Bronchus fibroblast of lung (primary cell): ENCODE results near the gene PAN2. TPM values are rescaled to one million over a fixed set of nuclear protein-coding genes. Genes with fewer than 3 reads are reported as not detected.

Experiments
- total RNA-seq: library from RNA; depleted of rRNA; stranded (reverse); fragments of >200 nt; gene quantifications from 2 replicates; pipeline ENCODE4 v1.2.3, GENCODE V29; 2015

Gene PAN2
- 14.6 TPM in 2 replicates for total RNA-seq

GRCh38 chr12:56333679-56334489 lies at the start of gene PAN2:
Gene PAN2 (minus strand): TSS chr12:56334000. CDS start chr12:56333094, 906 bp downstream.

GRCh38 chr12:56362130-56363059 lies 28.6 kb upstream of the PAN2 start, which contains the start of gene APOF:
Gene APOF (minus strand): TSS chr12:56362857. CDS start chr12:56362745, 112 bp downstream.

GRCh38 chr12:56359851-56360767 lies 26.3 kb upstream of the PAN2 start, which contains the start of gene STAT2:
Gene STAT2 (minus strand): TSS chr12:56360107. CDS start chr12:56356571, 3,536 bp downstream.

GRCh38 chr12:56338308-56339157 lies 4.7 kb upstream of the PAN2 start, which contains the start of gene IL23A:
Gene IL23A (plus strand): TSS chr12:56338884. CDS start chr12:56339045, 161 bp downstream.

GRCh38 chr12:56315622-56316473 lies 18.0 kb downstream of the PAN2 start, which contains the start of gene CNPY2:
Gene CNPY2 (minus strand): TSS chr12:56315988. CDS start chr12:56315217, 771 bp downstream.

GRCh38 chr12:56299853-56300643 lies 33.8 kb downstream of the PAN2 start, which contains the start of gene CS:
Gene CS (minus strand): TSS chr12:56300330. CDS start chr12:56300201, 129 bp downstream.

GRCh38 chr12:56266693-56267442 lies 66.9 kb downstream of the PAN2 start, which contains the start of gene COQ10A:
Gene COQ10A (plus strand): TSS chr12:56266942. CDS start chr12:56267119, 177 bp downstream.

Other genes with a start within 250 kb of the PAN2 start
- gene PA2G4, start 229.4 kb downstream of the PAN2 start, total RNA-seq: 212 and 232 TPM in 2 replicates
- 2,695 and 3,059 TPM in 2 replicates for gene RPL41, start 217.4 kb downstream of the PAN2 start, total RNA-seq
- 3.3 and 4.4 TPM in 2 replicates for gene ZC3H10, start 215.7 kb downstream of the PAN2 start, total RNA-seq
- gene ESYT1, start 205.7 kb downstream of the PAN2 start, total RNA-seq: 249 and 252 TPM in 2 replicates
- gene MYL6B, start 181.4 kb downstream of the PAN2 start, total RNA-seq: 101 and 114 TPM in 2 replicates
- gene MYL6, start 175.6 kb downstream of the PAN2 start, total RNA-seq: 2,547 and 2,551 TPM in 2 replicates
- 32.6 and 33.3 TPM in 2 replicates for gene SMARCC2, start 144.5 kb downstream of the PAN2 start, total RNA-seq
- gene RNF41, start 112.1 kb downstream of the PAN2 start, total RNA-seq: 56.3 and 58.7 TPM in 2 replicates
- gene NABP2, start 109.7 kb downstream of the PAN2 start, total RNA-seq: 53.5 and 63.5 TPM in 2 replicates
- gene SLC39A5, start 103.9 kb downstream of the PAN2 start, total RNA-seq: 0.15 TPM in 1 of 2 replicates, not detected in the other
- gene ANKRD52, start 75.6 kb downstream of the PAN2 start, total RNA-seq: 10.9 and 15.1 TPM in 2 replicates
- gene COQ10A, start 67.1 kb downstream of the PAN2 start, total RNA-seq: 7.1 and 7.3 TPM in 2 replicates
- gene CS, start 33.7 kb downstream of the PAN2 start, total RNA-seq: 123 and 126 TPM in 2 replicates
- 63.4 and 79.1 TPM in 2 replicates for gene CNPY2, start 18.0 kb downstream of the PAN2 start, total RNA-seq
- 0.15 TPM in 1 of 2 replicates, not detected in the other for gene IL23A, start 4.9 kb upstream of the PAN2 start, total RNA-seq
- gene STAT2, start 26.1 kb upstream of the PAN2 start, total RNA-seq: 78.0 and 79.9 TPM in 2 replicates
- gene APOF, start 28.9 kb upstream of the PAN2 start, total RNA-seq: not detected in 2 replicates
- gene TIMELESS, start 115.4 kb upstream of the PAN2 start, total RNA-seq: 22.7 and 24.5 TPM in 2 replicates
- not detected in 2 replicates for gene MIP, start 120.7 kb upstream of the PAN2 start, total RNA-seq
- 1.2 and 1.3 TPM in 2 replicates for gene SPRYD4, start 134.6 kb upstream of the PAN2 start, total RNA-seq
- gene GLS2, start 154.2 kb upstream of the PAN2 start, total RNA-seq: under 0.01 TPM in 2 replicates
- 12.2 and 12.6 TPM in 2 replicates for gene RBMS2, start 187.8 kb upstream of the PAN2 start, total RNA-seq